K562 (cell line): ENCODE results near the gene AP2A2. TPM values are rescaled to one million over a fixed set of nuclear protein-coding genes. Genes with fewer than 3 reads are reported as not detected.

Source experiments
- BRCA1 ChIP-seq, 2 experiments: fragments of 450-650 bp in 1 of 2; sonication (generic) in 1 of 2; formaldehyde crosslinking in 1 of 2; IDR thresholded peaks; 2 replicates each; pipeline versions ENCODE4 v1.5.0 to v1.6.1; 2017 to 2020; ENCODE audit warnings: mild to moderate bottlenecking in 1 of 2, missing genetic modification reagents in 1 of 2
- CBX1 ChIP-seq: sonication (generic); IDR thresholded peaks from 2 replicates; pipeline ENCODE4 v1.6.1; 2016; ENCODE audit warnings: antibody characterized with exemption, low read depth, mild to moderate bottlenecking
- ERF ChIP-seq: fragments of 450-650 bp; formaldehyde crosslinking; IDR thresholded peaks from 2 replicates; pipeline ENCODE4 v1.4.0; 2020; ENCODE audit warnings: mild to moderate bottlenecking, mixed read lengths
- GATAD2B ChIP-seq: fragments of 450-650 bp; IDR thresholded peaks from 2 replicates; pipeline ENCODE4 v1.6.1; 2017; ENCODE audit warnings: mild to moderate bottlenecking, borderline replicate concordance
- MNT ChIP-seq, 2 experiments: fragments of 450-650 bp; conservative IDR thresholded peaks; 2 replicates each; pipeline ENCODE4 v1.6.1; 2017; ENCODE audit warnings: mild to moderate bottlenecking in 2 of 2, moderate library complexity in 2 of 2
- NEUROD1 ChIP-seq: fragments of 150-350 bp; IDR thresholded peaks from 2 replicates; pipeline ENCODE4 v1.6.1; 2014; ENCODE audit warnings: borderline replicate concordance, low read length, low read depth; ENCODE audit not compliant: partially characterized antibody
- POLR2A ChIP-seq: fragments of 450-650 bp; conservative IDR thresholded peaks from 2 replicates; pipeline ENCODE4 v1.6.1; 2016
- RFX7 ChIP-seq: fragments of 250-450 bp; sonication (Bioruptor Pico); IDR thresholded peaks from 2 replicates; pipeline ENCODE4 v1.5.1; 2021; ENCODE audit warnings: mild to moderate bottlenecking
- SMARCA5 ChIP-seq: fragments of 450-650 bp; IDR thresholded peaks from 2 replicates; pipeline ENCODE4 v1.6.1; 2016
- TSHZ1 ChIP-seq: fragments of 250-450 bp; sonication (Bioruptor Pico); IDR thresholded peaks from 2 replicates; pipeline ENCODE4 v1.4.0; 2020; ENCODE audit warnings: mild to moderate bottlenecking, moderate library complexity
- ZBTB33 ChIP-seq: sonication (generic); formaldehyde crosslinking; IDR thresholded peaks from 2 replicates; pipeline ENCODE4 v1.8.1; 2023; ENCODE audit warnings: mild to moderate bottlenecking, missing genetic modification reagents
- ZBTB9 ChIP-seq: fragments of 450-650 bp; formaldehyde crosslinking; IDR thresholded peaks from 2 replicates; pipeline ENCODE4 v1.4.0; 2020; ENCODE audit warnings: mild to moderate bottlenecking, moderate library complexity
- ZFP91 ChIP-seq: sonication (generic); formaldehyde crosslinking; IDR thresholded peaks from 2 replicates; pipeline ENCODE4 v1.8.0; 2022; ENCODE audit warnings: mild to moderate bottlenecking, missing genetic modification reagents
- ZNF143 ChIP-seq: sonication (generic); formaldehyde crosslinking; IDR thresholded peaks from 2 replicates; pipeline ENCODE4 v1.9.0; 2022; ENCODE audit warnings: mild to moderate bottlenecking, missing genetic modification reagents
- ZNF175 ChIP-seq: fragments of 200-800 bp; sonication (Bioruptor generic); IDR thresholded peaks from 2 replicates; pipeline ENCODE4 v1.6.1; 2016; ENCODE audit warnings: low read depth, mild to moderate bottlenecking, missing genetic modification characterization, missing compliant biosample characterization
- ZNF282 ChIP-seq: sonication (generic); formaldehyde crosslinking; IDR thresholded peaks from 2 replicates; pipeline ENCODE4 v1.8.1; 2023; ENCODE audit warnings: missing genetic modification reagents
- ZNF41 ChIP-seq: fragments of 250-450 bp; sonication (Bioruptor Pico); conservative IDR thresholded peaks from 2 replicates; pipeline ENCODE4 v1.4.0; 2020; ENCODE audit warnings: mild to moderate bottlenecking
- polyA plus RNA-seq, 8 experiments: library from polyadenylated mRNA; depleted of rRNA in 4 of 8; stranded (reverse) in 5 of 8; unstranded in 3 of 8; fragments of >200 nt; fragmentation: Nextera tagmentation in 2 of 8; fragmentation: Illumina TruSeq in 1 of 8; extraction: Ambion mirVana in 2 of 8; extraction: Trizol in 1 of 8; gene quantifications; 2 replicates each; pipeline versions ENCODE4 v1.2.1 to v1.2.3, GENCODE V29; 2011 to 2014; ENCODE audit warnings: inconsistent platforms in 1 of 8, missing spikeins in 1 of 8
- total RNA-seq, 7 experiments: library from RNA; depleted of rRNA in 6 of 7; stranded (reverse); fragments of >200 nt in 6 of 7; fragmentation: Illumina TruSeq in 2 of 7; extraction: Trizol in 2 of 7; gene quantifications; 2 replicates each; pipeline versions ENCODE4 v1.2.1 to v1.2.3, GENCODE V29; 2011 to 2021; ENCODE audit warnings: low replicate concordance in 1 of 7

The AP2A2 gene
- total and polyA plus RNA-seq, 9 of the 15 experiments (the other 6 are each of a cell fraction or from before 2014, with no cell fraction given) = 0.69 to 41.7 (median 15.2) TPM

- TF ChIP-seq TSHZ1 = no peak
- TF ChIP-seq MNT (conservative IDR thresholded peaks at IDR 0.05) = 0 out of 4 replicates have a peak, but pooled peaks of 1 of the 2 experiments have one; percentile 17
- TF ChIP-seq GATAD2B = peak; percentile 97
- TF ChIP-seq ZFP91 = peak; percentile 55; the same call in 1 of the 2 replicates
- TF ChIP-seq SMARCA5 = no peak
- TF ChIP-seq ERF = peak; percentile 98
- TF ChIP-seq ZBTB9 (CRISPR knock-in tag) = peak; percentile 86; the same call in 1 of the 2 replicates
- TF ChIP-seq ZNF41 (CRISPR knock-in tag) = 0 out of 2 replicates have a peak, but pooled peaks have one; percentile 21
- TF ChIP-seq CBX1 = peak; percentile 95; the same call in 1 of the 2 replicates
- TF ChIP-seq RFX7 (CRISPR knock-in tag) = no peak
- peak; percentile 54; the same call in 1 of the 2 replicates for TF ChIP-seq POLR2A
- no peak for TF ChIP-seq ZNF282 (CRISPR knock-in tag)
- TF ChIP-seq BRCA1 (IDR thresholded peaks at IDR 0.05) = no peak
- TF ChIP-seq BRCA1 (CRISPR knock-in tag; IDR thresholded peaks at IDR 0.05) = no peak
- TF ChIP-seq ZNF143 = no peak
- peak; percentile 93 for TF ChIP-seq ZBTB33 (CRISPR knock-in tag)
- TF ChIP-seq ZNF175 (CRISPR knock-in tag) = peak; percentile 92; the same call in 1 of the 2 replicates
- TF ChIP-seq NEUROD1 = peak; percentile 10
Observed at GRCh38 chr11:925496-926301, at the start of gene AP2A2 (continued).
